Smooth muscle cell (in vitro differentiated cells): ENCODE results near the gene C16orf90. TPM values are rescaled to one million over a fixed set of nuclear protein-coding genes. Genes with fewer than 3 reads are reported as not detected.

Experiments used
- DNase-seq: peaks from one replicate; lab custom pipeline; 2025; ENCODE audit not compliant: unreplicated experiment; lab: John Stamatoyannopoulos, UW
- H2AFZ ChIP-seq: fragments of 200-600 bp; sonication (generic); 2 replicates; pipeline ENCODE4 v1.6.0; 2016; ENCODE audit warnings: antibody characterized with exemption, low read depth, mild to moderate bottlenecking
- H3F3A ChIP-seq: fragments of 200-600 bp; sonication (generic); 2 replicates; pipeline ENCODE4 v1.6.0; 2017; ENCODE audit warnings: antibody characterized with exemption, low read depth
- H3K27ac ChIP-seq: fragments of 200-600 bp; sonication (generic); 2 replicates; pipeline ENCODE4 v1.5.1; 2016; ENCODE audit warnings: low read depth, mild to moderate bottlenecking
- H3K27me3 ChIP-seq: fragments of 200-600 bp; sonication (generic); 2 replicates; pipeline ENCODE4 v1.6.1; 2016; ENCODE audit warnings: low read depth, mild to moderate bottlenecking
- H3K36me3 ChIP-seq: fragments of 200-600 bp; sonication (generic); 2 replicates; pipeline ENCODE4 v1.5.1; 2016; ENCODE audit warnings: low read depth
- H3K4me1 ChIP-seq: fragments of 200-600 bp; sonication (generic); 2 replicates; pipeline ENCODE4 v1.5.1; 2016; ENCODE audit warnings: low read depth
- H3K4me2 ChIP-seq: fragments of 200-600 bp; sonication (generic); 2 replicates; pipeline ENCODE4 v1.6.0; 2016; ENCODE audit warnings: mild to moderate bottlenecking
- H3K4me3 ChIP-seq: fragments of 200-600 bp; sonication (generic); 2 replicates; pipeline ENCODE4 v1.5.1; 2016; ENCODE audit warnings: mild to moderate bottlenecking
- H3K79me2 ChIP-seq: fragments of 200-600 bp; sonication (generic); 2 replicates; pipeline ENCODE4 v1.6.0; 2016; ENCODE audit warnings: low read depth, mild to moderate bottlenecking
- H3K9ac ChIP-seq: fragments of 200-600 bp; sonication (generic); 2 replicates; pipeline ENCODE4 v1.6.0; 2016; ENCODE audit warnings: low read depth
- H3K9me3 ChIP-seq: fragments of 200-600 bp; sonication (generic); replicated peaks from 2 replicates; pipeline ENCODE4 v1.5.1; 2016; ENCODE audit warnings: low read depth
- H4K20me1 ChIP-seq: fragments of 200-600 bp; sonication (generic); 2 replicates; pipeline ENCODE4 v1.6.0; 2016; ENCODE audit warnings: low read depth
- WGBS: methylation state at CpG from one replicate; pipeline ENCODE4 v1.1.7; 2016; ENCODE audit warnings: low lambda C conversion rate; 5-methylcytosine and 5-hydroxymethylcytosine counted together
- polyA plus RNA-seq: library from polyadenylated mRNA; unstranded; fragments of >200 nt; fragmentation: Nextera tagmentation; extraction: Ambion mirVana; gene quantifications from 2 replicates; pipeline ENCODE4 v1.2.1, GENCODE V29; 2016
- total RNA-seq: library from RNA; depleted of rRNA; stranded (reverse); fragments of >200 nt; gene quantifications from 2 replicates; pipeline ENCODE4 v1.2.3, GENCODE V29; 2014
- TF ChIP-seq, protein P1 (sequence below): fragments of 200-600 bp; sonication (generic); IDR thresholded peaks from 2 replicates; pipeline ENCODE4 v1.5.1; 2017; ENCODE audit warnings: borderline replicate concordance, mild to moderate bottlenecking, antibody characterized with exemption; ENCODE audit not compliant: insufficient read depth, poor library complexity, severe bottlenecking

C16orf90 gene
- total and polyA plus RNA-seq, 2 experiments from 2014 or later, result not detected

GRCh38 chr16:3468501-3468900 lies 26.8 kb downstream of the C16orf90 start:
- Histone ChIP-seq H3K27me3 (no peaks in the 10 kb centered on the region), H3K27ac (no peak overlapping the region), H3K79me2 (peaks cover 99% of the 10 kb centered on the region), H4K20me1 (peaks cover 100% of the 10 kb centered on the region), H3K36me3 (no peaks in the 10 kb centered on the region), H3K4me2 (no peak overlapping the region), H3F3A (no peaks in the 10 kb centered on the region), H2AFZ (no peak overlapping the region), H3K4me1 (no peaks in the 10 kb centered on the region), H3K9ac (no peak overlapping the region), H3K4me3 (no peak overlapping the region), H3K9me3 (no peaks in the 10 kb centered on the region)
- DNase-seq, result no peak
- TF ChIP-seq, protein P1, sequence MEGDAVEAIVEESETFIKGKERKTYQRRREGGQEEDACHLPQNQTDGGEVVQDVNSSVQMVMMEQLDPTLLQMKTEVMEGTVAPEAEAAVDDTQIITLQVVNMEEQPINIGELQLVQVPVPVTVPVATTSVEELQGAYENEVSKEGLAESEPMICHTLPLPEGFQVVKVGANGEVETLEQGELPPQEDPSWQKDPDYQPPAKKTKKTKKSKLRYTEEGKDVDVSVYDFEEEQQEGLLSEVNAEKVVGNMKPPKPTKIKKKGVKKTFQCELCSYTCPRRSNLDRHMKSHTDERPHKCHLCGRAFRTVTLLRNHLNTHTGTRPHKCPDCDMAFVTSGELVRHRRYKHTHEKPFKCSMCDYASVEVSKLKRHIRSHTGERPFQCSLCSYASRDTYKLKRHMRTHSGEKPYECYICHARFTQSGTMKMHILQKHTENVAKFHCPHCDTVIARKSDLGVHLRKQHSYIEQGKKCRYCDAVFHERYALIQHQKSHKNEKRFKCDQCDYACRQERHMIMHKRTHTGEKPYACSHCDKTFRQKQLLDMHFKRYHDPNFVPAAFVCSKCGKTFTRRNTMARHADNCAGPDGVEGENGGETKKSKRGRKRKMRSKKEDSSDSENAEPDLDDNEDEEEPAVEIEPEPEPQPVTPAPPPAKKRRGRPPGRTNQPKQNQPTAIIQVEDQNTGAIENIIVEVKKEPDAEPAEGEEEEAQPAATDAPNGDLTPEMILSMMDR, result no peak
- WGBS, result 73% methylated on average over 15 of the region's 15 CpGs

DNA sequence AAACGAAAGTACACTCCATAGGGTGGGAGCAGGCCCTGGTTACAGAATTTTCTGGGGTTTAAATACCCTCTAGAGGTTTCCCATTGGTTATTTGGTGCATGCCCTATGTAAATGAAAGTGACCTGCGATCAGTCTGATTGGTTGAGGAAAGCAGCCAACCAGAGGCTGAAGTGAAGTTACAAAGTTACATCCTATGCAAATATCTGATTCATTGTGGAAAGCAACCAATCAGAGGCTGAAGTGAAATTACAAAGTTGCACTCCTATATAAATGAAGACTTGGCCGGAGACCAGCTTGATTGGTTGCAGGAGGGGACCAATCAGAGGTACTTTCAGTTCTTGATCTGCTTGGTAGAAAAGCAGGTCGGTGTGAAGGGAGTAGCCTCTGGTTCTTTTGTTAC lies 27.4 kb downstream of the C16orf90 start:
- Histone ChIP-seq H3K4me2 (no peak overlapping the region), H3K79me2 (peaks cover 99% of the 10 kb centered on the region), H3K27ac (no peak overlapping the region), H4K20me1 (peaks cover 100% of the 10 kb centered on the region), H3K9ac (no peak overlapping the region), H3K36me3 (no peaks in the 10 kb centered on the region), H3K27me3 (no peaks in the 10 kb centered on the region), H3K9me3 (no peaks in the 10 kb centered on the region), H3K4me3 (no peak overlapping the region), H3K4me1 (no peaks in the 10 kb centered on the region), H3F3A (no peaks in the 10 kb centered on the region), H2AFZ (no peak overlapping the region)
- 90% methylated on average over 4 of the region's 4 CpGs for WGBS
- TF ChIP-seq, protein P1, result no peak
- DNase-seq, result no peak

DNA sequence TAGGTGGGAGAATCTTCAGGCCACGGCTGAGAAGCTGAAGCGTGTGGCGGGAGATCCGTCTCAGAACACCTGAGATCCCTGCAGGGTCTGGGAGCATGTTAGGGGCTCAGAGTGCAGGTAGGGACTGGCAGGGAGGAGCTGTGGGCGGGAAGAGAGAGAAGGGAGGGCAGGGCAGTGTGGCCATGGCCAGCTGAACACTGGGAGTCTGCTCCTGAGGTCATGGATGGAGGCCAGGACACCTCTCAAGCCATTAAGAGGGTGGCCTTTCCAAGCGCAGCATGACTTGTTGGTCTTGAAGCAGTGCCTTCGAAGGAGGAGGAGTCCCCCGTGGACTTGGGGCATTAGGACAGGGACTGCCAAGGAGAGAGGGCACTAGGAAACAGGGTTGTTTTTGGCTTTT lies 28.1 kb downstream of the C16orf90 start:
- H3K79me2 ChIP-seq, result peaks cover 99% of the 10 kb centered on the region
- TF ChIP-seq, protein P1, result no peak
- H4K20me1 ChIP-seq, result peaks cover 100% of the 10 kb centered on the region

DNA sequence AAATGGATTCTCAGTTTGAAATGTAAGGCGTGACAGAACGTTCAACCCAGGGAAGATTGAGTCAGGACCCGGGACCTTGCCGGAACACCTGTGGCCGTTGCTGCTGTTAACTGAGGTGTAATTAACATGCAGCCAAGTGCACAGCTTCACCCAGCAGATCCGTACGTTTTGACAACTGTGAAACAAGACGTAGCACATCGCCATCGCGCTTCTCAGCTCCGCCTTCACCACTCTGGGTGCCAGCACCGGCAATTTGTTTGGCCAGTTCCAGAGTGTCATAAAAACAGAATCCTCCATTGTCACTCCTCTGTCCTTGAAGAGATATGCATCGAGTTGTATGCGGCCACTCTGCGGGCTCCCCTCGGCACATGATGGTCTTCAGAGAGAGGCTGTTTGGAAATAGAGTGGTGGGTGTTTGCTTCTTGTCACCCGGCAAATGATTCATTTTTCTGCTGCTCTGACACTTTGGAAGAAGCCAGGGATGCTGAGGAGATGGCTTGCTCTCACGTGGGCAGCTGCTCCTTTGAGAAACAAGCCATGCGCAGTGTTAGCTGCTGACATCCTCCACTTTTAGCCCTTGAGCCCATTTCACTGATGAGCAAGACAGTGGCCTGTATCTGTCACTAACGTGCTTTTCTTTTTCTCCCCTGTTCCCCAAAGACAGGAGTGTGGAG lies 29.2 kb downstream of the C16orf90 start:
- Histone ChIP-seq H3K27ac (no peak overlapping the region), H3K9ac (no peak overlapping the region), H3K36me3 (no peaks in the 10 kb centered on the region), H3K9me3 (no peaks in the 10 kb centered on the region), H3K4me2 (no peak overlapping the region), H2AFZ (no peak overlapping the region), H3F3A (no peaks in the 10 kb centered on the region), H3K4me1 (peaks cover 5% of the 10 kb centered on the region), H3K79me2 (peaks cover 99% of the 10 kb centered on the region), H3K27me3 (no peaks in the 10 kb centered on the region), H4K20me1 (peaks cover 100% of the 10 kb centered on the region), H3K4me3 (no peak overlapping the region)
- TF ChIP-seq, protein P1, result no peak
- WGBS, result 95% methylated on average over 21 of the region's 21 CpGs
- no peak for DNase-seq

More for the DNA sequence above, 28.1 kb downstream of the C16orf90 start:
- Histone ChIP-seq H3K9me3 (no peaks in the 10 kb centered on the region), H3K9ac (no peak overlapping the region), H3K4me1 (no peaks in the 10 kb centered on the region), H3K4me3 (no peak overlapping the region), H3K27ac (no peak overlapping the region), H3K36me3 (no peaks in the 10 kb centered on the region), H3K27me3 (no peaks in the 10 kb centered on the region), H2AFZ (no peak overlapping the region), H3F3A (no peaks in the 10 kb centered on the region), H3K4me2 (no peak overlapping the region)
- WGBS, result 98% methylated on average over 8 of the region's 8 CpGs
- no peak for DNase-seq
